H1 (cell line): Measurements from ENCODE around the gene TM2D1. TPM values are rescaled to one million over a fixed set of nuclear protein-coding genes. Genes with fewer than 3 reads are reported as not detected.

ENCODE experiments used
- ASH2L ChIP-seq: fragments of 200-600, 300-600 bp; sonication (generic); IDR thresholded peaks from one replicate; pipeline ENCODE4 v1.7.1; 2017; ENCODE audit warnings: low read length
- BACH1 ChIP-seq: IDR thresholded peaks from 2 replicates; pipeline ENCODE4 v1.6.1; 2012; ENCODE audit warnings: low read length, improper control_type of control experiment
- EGR1 ChIP-seq: IDR thresholded peaks from 2 replicates; pipeline ENCODE4 v1.6.1; 2011; ENCODE audit warnings: low read depth, low read length, borderline replicate concordance
- EP300 ChIP-seq, 2 experiments: IDR thresholded peaks; 1 replicate in 1 of 2; 2 replicates in 1 of 2; pipeline ENCODE4 v1.6.1; 2011 to 2012; ENCODE audit warnings: low read depth in 2 of 2, low read length in 2 of 2, mild to moderate bottlenecking in 2 of 2, borderline replicate concordance in 1 of 2, inconsistent platforms in 1 of 2, moderate library complexity in 1 of 2
- HDAC2 ChIP-seq, 2 experiments: fragments of 300-600 bp in 1 of 2; sonication (generic) in 1 of 2; IDR thresholded peaks; 2 replicates each; pipeline ENCODE4 v1.6.1; 2011 to 2012; ENCODE audit warnings: low read depth in 2 of 2, low read length in 2 of 2, mild to moderate bottlenecking in 2 of 2, moderate library complexity in 2 of 2, borderline replicate concordance in 1 of 2, inconsistent platforms in 1 of 2
- PHF8 ChIP-seq: fragments of 200-600 bp; sonication (generic); conservative IDR thresholded peaks from 2 replicates; pipeline ENCODE4 v1.7.1; 2012; ENCODE audit warnings: low read depth, mild to moderate bottlenecking, inconsistent platforms, low read length, moderate library complexity
- POU5F1 ChIP-seq: IDR thresholded peaks from 2 replicates; pipeline ENCODE4 v1.6.1; 2011; ENCODE audit warnings: low read depth, mild to moderate bottlenecking, low read length, moderate library complexity
- RBBP5 ChIP-seq: IDR thresholded peaks from 2 replicates; pipeline ENCODE4 v1.7.1; 2012; ENCODE audit warnings: low read depth, mild to moderate bottlenecking, inconsistent platforms, low read length, moderate library complexity, borderline replicate concordance
- SIN3A ChIP-seq, 2 experiments: IDR thresholded peaks in 1 of 2; conservative IDR thresholded peaks in 1 of 2; 2 replicates each; pipeline ENCODE4 v1.6.1; 2011 to 2012; ENCODE audit warnings: low read length in 2 of 2, improper control_type of control experiment in 1 of 2, low read depth in 1 of 2, mild to moderate bottlenecking in 1 of 2
- TAF1 ChIP-seq: IDR thresholded peaks from 2 replicates; pipeline ENCODE4 v1.6.1; 2011; ENCODE audit warnings: mild to moderate bottlenecking, low read depth, low read length
- TEAD4 ChIP-seq: IDR thresholded peaks from 2 replicates; pipeline ENCODE4 v1.6.1; 2012; ENCODE audit warnings: low read depth, low read length, inconsistent platforms, mixed read lengths
- YY1 ChIP-seq: IDR thresholded peaks from 2 replicates; pipeline ENCODE4 v1.6.1; 2011; ENCODE audit warnings: low read depth, mild to moderate bottlenecking, low read length
- polyA plus RNA-seq, 7 experiments: library from polyadenylated mRNA; depleted of rRNA in 3 of 7; stranded (reverse) in 5 of 7; unstranded in 2 of 7; fragments of >200 nt in 5 of 7; fragments of 200-250 nt in 2 of 7; gene quantifications; 1 replicate in 5 of 7; 2 replicates in 1 of 7; 4 replicates in 1 of 7; pipeline versions ENCODE4 v1.2.1 to v1.2.3, GENCODE V29; 2011 to 2013; ENCODE audit warnings: missing spikeins in 2 of 7, mixed read lengths in 2 of 7
- total RNA-seq: library from RNA; stranded (reverse); fragmentation: NEBNext Ultra II Directional; extraction: Animal tissue kit (Norgen Biotek cat#: 25700); gene quantifications from 2 replicates; pipeline ENCODE4 v1.2.1, GENCODE V29; 2021
- TF ChIP-seq, protein P1 (sequence below): IDR thresholded peaks from 2 replicates; pipeline ENCODE4 v1.6.1; 2012; ENCODE audit warnings: inconsistent platforms

TM2D1 gene
- total and polyA plus RNA-seq, 2 of the 8 experiments (the other 6 are each of a cell fraction or from before 2014, with no cell fraction given): 17.7 to 20.5 TPM

DNA sequence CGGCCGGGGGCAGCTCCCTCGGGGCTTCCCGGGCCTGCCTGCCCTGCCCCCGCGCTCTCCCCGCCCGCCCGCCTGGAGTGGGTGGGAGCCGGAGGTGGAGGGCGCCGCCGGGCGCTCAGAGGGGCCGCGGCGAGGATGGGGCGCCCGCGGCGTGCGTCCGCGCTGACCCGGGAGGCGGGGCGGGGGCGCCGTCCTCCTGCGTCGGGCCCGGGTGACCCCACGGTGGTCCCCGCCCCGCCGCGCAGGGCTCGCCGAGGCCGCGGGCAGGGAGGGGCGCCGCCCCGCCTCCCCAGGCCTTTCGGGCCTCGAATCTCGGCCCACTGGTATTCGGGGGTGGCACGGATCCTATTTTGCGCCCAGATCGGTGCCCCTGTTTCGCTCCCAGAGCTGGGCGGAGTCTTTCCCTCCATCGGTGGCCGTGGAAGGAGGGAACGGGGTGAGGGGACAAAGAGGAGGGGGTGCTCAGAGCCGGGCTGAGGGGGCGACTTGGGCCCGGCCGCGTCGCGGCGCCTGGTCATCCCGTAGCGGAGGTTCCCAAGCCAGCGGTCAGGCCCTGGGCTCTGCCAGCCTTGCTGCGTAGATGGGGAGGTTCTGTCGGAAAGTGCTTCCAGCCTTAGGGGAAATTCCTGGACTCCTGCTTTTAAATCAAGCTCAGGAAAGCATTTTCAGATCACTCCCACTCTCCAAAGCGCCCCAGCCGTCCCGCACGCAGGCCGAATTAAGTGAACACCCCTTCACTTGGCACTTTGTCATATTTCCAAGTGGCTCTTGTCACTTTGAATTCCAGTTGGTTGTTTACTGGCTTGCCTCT is 17.9 kb upstream of the TM2D1 start (continued):
- TF ChIP-seq HDAC2 (IDR thresholded peaks at IDR 0.05; ENCODE audit: borderline replicate concordance in 1 of 2, low read depth in 2 of 2, low read length in 2 of 2): 0 out of 4 replicates have a peak, but pooled peaks have one; percentile 32 to 59
- TF ChIP-seq, protein P1, sequence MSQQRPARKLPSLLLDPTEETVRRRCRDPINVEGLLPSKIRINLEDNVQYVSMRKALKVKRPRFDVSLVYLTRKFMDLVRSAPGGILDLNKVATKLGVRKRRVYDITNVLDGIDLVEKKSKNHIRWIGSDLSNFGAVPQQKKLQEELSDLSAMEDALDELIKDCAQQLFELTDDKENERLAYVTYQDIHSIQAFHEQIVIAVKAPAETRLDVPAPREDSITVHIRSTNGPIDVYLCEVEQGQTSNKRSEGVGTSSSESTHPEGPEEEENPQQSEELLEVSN: no peak
- TF ChIP-seq SIN3A (conservative IDR thresholded peaks at IDR 0.05 in 1 of 2, IDR thresholded peaks at IDR 0.05 in 1 of 2; ENCODE audit: low read depth in 1 of 2, low read length in 2 of 2): no peak
- TF ChIP-seq TEAD4: no peak
- TF ChIP-seq YY1: no peak
- no peak for TF ChIP-seq BACH1
- peak; percentile 2 for TF ChIP-seq ASH2L
- TF ChIP-seq EGR1: peak; percentile 15; the same call in 1 of the 2 replicates
- no peak for TF ChIP-seq POU5F1
- TF ChIP-seq PHF8: 0 out of 2 replicates have a peak, but pooled peaks have one; percentile 53
- TF ChIP-seq TAF1: 0 out of 2 replicates have a peak, but pooled peaks have one; percentile 12
- TF ChIP-seq RBBP5: no peak; the same call in 1 of the 2 replicates
- no peak for TF ChIP-seq EP300 (IDR thresholded peaks at IDR 0.05; ENCODE audit: borderline replicate concordance in 1 of 2, low read depth in 2 of 2, low read length in 2 of 2)
